ENCODE measurements around the gene PRLHR.
A peak's percentile ranks its signal among the peaks of the same experiment; 100 is the strongest.

The PRLHR gene

DNA sequence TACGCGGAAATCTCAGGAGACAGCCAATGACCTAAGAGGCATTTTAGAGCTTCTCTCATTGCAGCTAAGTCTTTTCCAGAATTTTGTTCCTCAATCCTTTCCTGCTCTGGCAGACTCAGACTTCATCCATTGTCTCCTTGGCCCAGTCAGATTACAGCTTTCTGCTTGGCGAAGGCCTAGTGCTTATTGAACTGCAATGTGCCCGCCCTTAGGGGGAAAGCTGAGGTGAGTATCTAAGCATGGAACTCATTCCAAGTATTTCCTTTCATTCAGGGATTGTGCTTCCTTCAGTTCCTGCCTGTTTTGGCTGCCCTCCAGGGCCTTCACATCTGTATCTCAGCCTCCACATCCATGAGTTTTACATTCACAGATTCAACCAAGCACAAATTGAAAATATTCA, 37.5 kb downstream of the PRLHR start:
- no peak for DNase-seq

GRCh38 chr10:118551535-118552100, 43.8 kb downstream of the PRLHR start:
- DNase-seq = no peak

GRCh38 chr10:118547282-118547681, 48.2 kb downstream of the PRLHR start:
- DNase-seq = no peak

DNA sequence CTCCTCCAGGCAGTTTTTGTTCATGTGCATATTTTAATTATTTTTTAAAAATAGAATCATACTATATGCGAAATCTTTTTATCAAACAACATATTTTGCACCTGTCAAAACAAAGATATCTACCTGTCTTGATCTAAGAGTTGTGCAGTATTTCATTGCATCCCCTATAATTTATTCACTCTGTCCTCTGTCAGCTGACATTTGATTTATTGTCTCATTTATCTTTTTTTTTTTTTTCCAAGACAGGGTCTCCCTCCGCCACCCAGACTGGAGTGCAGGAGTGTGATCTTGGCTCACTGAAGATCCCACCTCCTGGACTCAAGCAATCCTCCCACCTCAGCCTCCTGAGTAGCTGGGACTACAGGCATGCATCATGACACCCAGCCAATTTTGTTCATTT, 49.0 kb downstream of the PRLHR start:
- DNase-seq = no peak

- no peak for DNase-seq
These were observed 50.1 kb downstream of the PRLHR start for GRCh38 chr10:118545381-118545780.

DNA sequence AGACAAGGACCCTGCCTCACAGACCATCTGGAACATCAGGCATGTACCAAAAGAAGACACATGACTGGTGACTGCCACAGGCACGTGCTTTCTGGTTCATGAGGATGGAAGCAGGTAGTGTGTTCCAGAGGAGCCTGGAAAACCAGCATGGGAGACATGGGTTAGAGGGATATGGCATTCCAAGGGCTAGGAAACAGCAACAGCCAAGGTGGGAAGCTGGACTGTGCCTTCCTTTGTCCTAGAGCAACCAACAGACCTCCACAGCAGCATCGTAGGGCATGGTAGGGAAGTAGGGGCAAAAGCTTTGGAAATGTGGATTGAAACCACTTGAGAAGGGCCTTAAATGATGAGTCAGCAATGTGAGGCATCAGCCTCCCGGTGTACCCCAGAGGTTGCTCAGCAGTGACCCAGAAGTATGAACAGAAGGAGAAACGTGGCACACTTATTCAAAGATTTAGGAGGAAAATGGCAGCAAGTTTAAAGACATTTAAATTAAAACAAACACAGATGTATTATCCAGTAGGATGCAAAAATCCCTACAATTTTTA, 51.0 kb downstream of the PRLHR start:
- no peak for DNase-seq

GRCh38 chr10:118543714-118544400, 51.6 kb downstream of the PRLHR start:
- DNase-seq = peak; percentile 0

DNA sequence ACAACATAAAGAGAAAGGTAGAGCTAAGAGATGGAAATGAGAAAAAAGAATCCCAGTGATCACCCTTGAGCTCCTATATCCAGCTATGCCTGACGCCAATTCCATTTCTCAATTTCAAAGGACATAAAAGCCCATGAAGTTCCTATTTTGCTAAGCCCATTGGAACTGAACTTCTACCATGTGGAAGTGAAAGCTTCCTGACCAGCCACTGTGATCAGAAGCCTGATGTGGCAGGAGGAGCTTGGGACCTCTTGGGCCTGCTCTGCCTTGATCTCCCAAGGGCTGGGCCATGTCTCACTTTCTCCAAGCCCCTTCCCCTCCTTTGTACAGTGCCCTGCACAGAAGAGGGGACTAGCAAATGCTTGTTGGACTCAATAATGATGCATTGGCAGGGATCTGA, 52.7 kb downstream of the PRLHR start:
- no peak for DNase-seq

- no peak for DNase-seq
These were observed 53.2 kb downstream of the PRLHR start for GRCh38 chr10:118542205-118542604.

DNA sequence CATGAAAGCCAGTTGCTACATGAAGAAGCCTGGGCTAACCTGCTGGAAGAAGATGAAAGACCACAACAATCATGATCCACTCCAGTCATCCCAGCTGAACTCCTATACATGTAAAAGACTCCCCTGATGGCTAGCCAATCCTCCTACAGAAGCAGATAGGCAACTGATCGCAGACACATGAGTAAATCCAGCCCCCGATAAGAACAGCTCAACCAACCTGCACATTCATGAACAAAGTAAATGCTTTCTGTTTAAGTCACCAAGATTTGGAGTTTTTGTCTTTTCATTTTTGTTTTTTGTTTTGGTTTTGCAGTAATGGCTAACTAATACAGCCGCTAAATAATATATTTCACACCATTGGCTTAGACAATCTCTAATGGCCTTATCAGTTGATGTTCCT, 53.7 kb downstream of the PRLHR start:
- DNase-seq = no peak

Measured in NCI-H2029 (cell line).